HG03575 (cell line): Measurements from ENCODE around the gene MISP.

Experiments used
- ATAC-seq: cut with Tn5 transposase; IDR thresholded peaks from one replicate; pipeline ENCODE4 v1.9.1; 2021; ENCODE audit not compliant: unreplicated experiment, insufficient number of reproducible peaks, low FRiP score; ENCODE audit errors: extremely low read depth

Gene MISP

GRCh38 chr19:763869-764268, 13.0 kb downstream of the MISP start:
- no peak for ATAC-seq

GRCh38 chr19:764301-764700, 13.4 kb downstream of the MISP start:
- ATAC-seq: no peak

GRCh38 chr19:765179-765738, 14.3 kb downstream of the MISP start:
- ATAC-seq: no peak

- ATAC-seq: no peak
Observed at GRCh38 chr19:768424-768823, 17.5 kb downstream of the MISP start.

- ATAC-seq: no peak
Observed at GRCh38 chr19:769616-770015, 18.7 kb downstream of the MISP start.

- ATAC-seq: no peak
Observed at GRCh38 chr19:771332-771785, 20.4 kb downstream of the MISP start.

- ATAC-seq: no peak
Observed at GRCh38 chr19:772063-772462, 21.2 kb downstream of the MISP start.

GRCh38 chr19:772730-773436, 22.0 kb downstream of the MISP start:
- no peak for ATAC-seq

GRCh38 chr19:776549-776948, 25.6 kb downstream of the MISP start:
- no peak for ATAC-seq

GRCh38 chr19:778910-779653, 28.2 kb downstream of the MISP start:
- no peak for ATAC-seq

GRCh38 chr19:780935-781334, 30.0 kb downstream of the MISP start:
- ATAC-seq: no peak

- no peak for ATAC-seq
Observed at GRCh38 chr19:781800-782184, 30.9 kb downstream of the MISP start.

GRCh38 chr19:782185-782877, 31.4 kb downstream of the MISP start:
- ATAC-seq: no peak

GRCh38 chr19:782878-783668, 32.2 kb downstream of the MISP start:
- ATAC-seq: no peak

- ATAC-seq: no peak
Observed at GRCh38 chr19:784541-784940, 33.6 kb downstream of the MISP start.

GRCh38 chr19:787536-787935, 36.6 kb downstream of the MISP start:
- ATAC-seq: no peak

GRCh38 chr19:788686-788982, 37.7 kb downstream of the MISP start:
- ATAC-seq: no peak

GRCh38 chr19:788983-789700, 38.2 kb downstream of the MISP start:
- no peak for ATAC-seq

- ATAC-seq: no peak
Observed at GRCh38 chr19:789701-790060, 38.8 kb downstream of the MISP start.
